OCI-LY3 (cell line): ENCODE measurements around the gene ZNF175.

ENCODE experiments used
- CTCF ChIP-seq: fragments of 200-600, 300-600 bp; sonication (generic); IDR thresholded peaks from 2 replicates; pipeline ENCODE4 v1.5.1; 2014; ENCODE audit warnings: antibody characterized with exemption, low read length, low read depth
- EZH2phosphoT487 ChIP-seq: fragments of 200-600 bp; shearing (Covaris generic); IDR thresholded peaks from 2 replicates; pipeline ENCODE4 v1.6.1; 2018; ENCODE audit warnings: antibody characterized with exemption, mixed run types, low read depth

GRCh38 chr19:51521781-51522180, 49.3 kb upstream of the ZNF175 start:
- TF ChIP-seq EZH2phosphoT487 (no peak), CTCF (no peak)
